ENCODE data around the gene XKR3.
"Not testable (repeated sequence)": the region's sequence is repeated elsewhere in the genome, so short reads cannot be mapped to it uniquely, and the experiment has no call there.

- TF ChIP-seq EZH2 (IDR thresholded peaks at IDR 0.05; ENCODE audit: insufficient read depth, low read length); CTCF (IDR thresholded peaks at IDR 0.05; ENCODE audit: insufficient read depth, low read depth, low read length): not testable (repeated sequence)
Measured at GRCh38 chr22:16748160-16748929, 76.9 kb downstream of the XKR3 start.
